GM19397 (cell line): Measurements from ENCODE around the gene RILPL1.
A peak's percentile ranks its signal among the peaks of the same experiment; 100 is the strongest.
"Not testable (repeated sequence)": the region's sequence is repeated elsewhere in the genome, so short reads cannot be mapped to it uniquely, and the experiment has no call there.

Source experiments
- ATAC-seq: cut with Tn5 transposase; IDR thresholded peaks from one replicate; pipeline ENCODE4 v1.9.1; 2021; ENCODE audit warnings: mild to moderate bottlenecking, moderate library complexity; ENCODE audit not compliant: unreplicated experiment

RILPL1 gene

GRCh38 chr12:123471374-123472068 lies 62.0 kb downstream of the RILPL1 start:
- no peak for ATAC-seq

DNA sequence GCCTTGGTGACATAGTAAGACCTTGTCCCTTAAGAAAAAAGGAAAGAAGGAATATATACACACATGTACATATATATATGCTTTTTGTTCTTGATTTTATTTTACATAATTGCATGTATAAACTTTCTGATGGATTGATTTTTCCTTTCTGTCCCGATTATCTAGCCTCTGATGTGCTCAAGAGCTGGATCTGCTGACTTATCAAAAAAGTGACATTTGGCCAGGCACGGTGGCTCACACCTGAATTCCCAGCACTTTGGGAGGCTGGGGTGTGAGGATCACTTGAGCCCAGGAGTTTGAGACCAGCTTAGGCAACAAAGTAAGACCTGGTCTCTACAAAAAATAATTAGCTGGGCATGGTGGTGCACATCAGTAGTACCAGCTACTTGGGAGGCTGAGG lies 63.5 kb downstream of the RILPL1 start:
- ATAC-seq: no peak

GRCh38 chr12:123468786-123469185 lies 64.7 kb downstream of the RILPL1 start:
- ATAC-seq: peak; percentile 55

DNA sequence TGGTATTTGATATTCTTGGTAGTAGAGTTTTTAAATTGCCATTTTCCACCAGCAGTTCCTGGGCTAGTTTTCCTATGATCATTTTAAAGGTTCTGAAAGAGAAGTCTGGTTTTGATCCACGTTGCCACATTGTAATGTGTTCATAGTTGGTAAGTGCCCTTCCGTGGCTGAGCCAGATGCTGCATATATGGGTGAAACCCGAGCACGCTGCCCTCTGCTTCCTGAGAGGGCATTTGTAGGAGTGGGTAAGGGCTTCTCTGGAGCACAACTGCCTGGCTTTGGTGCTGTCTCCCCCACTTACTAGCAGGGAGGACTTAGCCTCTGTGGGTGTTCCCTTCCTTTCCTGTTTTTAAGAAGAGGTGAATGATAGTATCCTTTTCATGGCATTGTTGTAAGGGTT lies 68.4 kb downstream of the RILPL1 start:
- ATAC-seq: no peak

DNA sequence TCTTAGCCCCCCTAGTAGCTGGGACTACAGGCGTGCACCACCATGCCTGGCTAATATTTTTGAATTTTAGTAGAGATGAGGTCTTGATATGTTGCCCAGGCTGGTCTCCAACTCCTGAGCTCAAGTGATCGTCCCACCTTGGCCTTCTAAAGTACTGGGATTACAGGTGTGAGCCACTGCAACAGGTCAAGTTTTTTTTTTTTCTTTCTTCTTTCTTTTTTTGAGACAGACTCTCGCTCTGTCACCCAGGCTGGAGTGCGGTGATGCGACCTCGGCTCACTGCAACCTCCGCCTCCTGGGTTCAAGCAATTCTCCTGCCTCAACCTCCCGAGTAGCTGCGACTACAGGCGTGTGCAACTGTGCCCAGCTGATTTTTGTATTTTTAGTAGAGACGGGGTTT lies 70.3 kb downstream of the RILPL1 start:
- ATAC-seq: not testable (repeated sequence)

DNA sequence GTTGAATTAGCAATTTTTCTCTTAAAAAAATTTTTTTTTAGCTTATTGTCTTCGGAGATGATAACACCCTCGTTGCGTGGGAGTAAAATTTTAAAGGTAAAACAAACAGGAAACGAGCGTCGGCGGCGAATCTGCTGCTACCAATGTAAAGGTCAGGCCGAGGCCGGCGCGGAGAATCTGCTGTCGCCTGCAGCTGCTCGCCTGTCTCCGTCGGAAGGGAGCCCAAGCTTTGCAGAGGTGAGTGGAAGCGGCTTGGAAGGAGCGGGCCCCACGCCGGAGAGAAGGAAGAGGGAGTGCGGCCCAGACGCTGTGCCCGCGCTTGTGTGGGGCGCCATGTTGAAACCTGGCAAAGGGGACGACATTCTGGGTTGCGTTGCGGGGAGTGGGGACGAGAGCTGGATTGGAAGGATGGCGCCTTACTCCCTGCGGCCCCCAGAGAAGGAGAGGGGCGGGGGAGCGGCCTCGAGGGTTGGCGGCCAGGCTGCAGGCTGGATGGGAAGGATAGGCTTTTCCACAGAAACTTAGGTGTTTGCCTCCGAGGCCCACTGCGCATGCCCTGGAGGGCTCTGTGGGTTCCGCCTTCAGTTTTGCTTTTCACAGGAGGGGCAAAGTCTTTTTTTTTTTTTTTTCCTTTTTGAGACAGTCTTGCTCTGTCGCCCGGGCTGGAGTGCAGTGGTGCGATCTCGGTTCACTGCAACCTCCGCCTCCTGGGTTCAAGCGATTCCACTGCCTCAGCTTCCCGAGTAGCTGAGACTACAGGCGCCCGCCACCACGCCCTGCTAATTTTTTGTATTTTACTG lies 75.3 kb downstream of the RILPL1 start, which contains the start of gene SNRNP35:
Gene SNRNP35 (plus strand): TSS at position 160 of the 800 bp plus-strand sequence. CDS start 7,402 bp downstream, outside the sequence.
- ATAC-seq: peak; percentile 56

- no peak for ATAC-seq
Measured at GRCh38 chr12:123453165-123453564, 80.4 kb downstream of the RILPL1 start.

DNA sequence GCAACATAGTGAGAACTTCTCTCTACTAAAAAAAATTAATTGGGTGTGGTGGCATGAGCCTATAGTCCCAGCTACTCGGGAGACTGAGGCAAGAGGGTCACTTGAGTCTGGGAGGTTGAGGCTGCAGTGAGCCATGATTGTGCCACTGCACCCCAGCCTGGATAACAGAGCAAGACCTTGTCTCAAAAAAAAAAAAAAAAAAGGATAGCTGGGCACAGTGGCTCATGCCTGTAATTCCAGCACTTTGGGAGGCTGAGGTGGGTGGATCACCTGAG lies 81.3 kb downstream of the RILPL1 start:
- ATAC-seq: not testable (repeated sequence)

- no peak for ATAC-seq
Measured at GRCh38 chr12:123450636-123451035, 82.9 kb downstream of the RILPL1 start.

GRCh38 chr12:123449856-123450255 lies 83.7 kb downstream of the RILPL1 start:
- no peak for ATAC-seq

DNA sequence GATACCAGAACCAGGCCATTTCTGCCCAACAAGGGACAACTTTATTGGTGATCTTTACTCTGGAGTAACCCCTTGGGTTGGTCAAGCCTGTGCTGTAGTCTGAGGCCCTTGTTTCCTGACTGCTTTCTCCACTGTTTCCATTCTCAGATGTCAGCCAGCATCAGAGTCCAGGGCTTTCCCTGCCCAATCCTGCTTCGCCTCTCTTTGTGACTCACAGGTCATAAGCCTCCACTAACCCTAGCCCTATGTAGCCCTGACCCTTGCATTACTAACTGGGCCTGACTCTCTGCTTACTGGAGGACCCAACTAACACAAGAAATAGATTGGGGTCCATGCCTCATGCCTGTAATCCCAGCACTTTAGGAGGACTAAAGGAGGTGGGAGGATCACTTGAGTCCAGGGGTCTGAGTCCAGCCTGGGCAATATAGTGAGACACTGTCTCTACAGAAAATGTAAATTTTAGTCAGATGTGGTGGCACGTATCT lies 84.2 kb downstream of the RILPL1 start:
- ATAC-seq: no peak

- ATAC-seq: no peak
Measured at GRCh38 chr12:123446333-123446713, 87.2 kb downstream of the RILPL1 start.

- ATAC-seq: no peak
Measured at GRCh38 chr12:123445388-123446332, 87.9 kb downstream of the RILPL1 start.

DNA sequence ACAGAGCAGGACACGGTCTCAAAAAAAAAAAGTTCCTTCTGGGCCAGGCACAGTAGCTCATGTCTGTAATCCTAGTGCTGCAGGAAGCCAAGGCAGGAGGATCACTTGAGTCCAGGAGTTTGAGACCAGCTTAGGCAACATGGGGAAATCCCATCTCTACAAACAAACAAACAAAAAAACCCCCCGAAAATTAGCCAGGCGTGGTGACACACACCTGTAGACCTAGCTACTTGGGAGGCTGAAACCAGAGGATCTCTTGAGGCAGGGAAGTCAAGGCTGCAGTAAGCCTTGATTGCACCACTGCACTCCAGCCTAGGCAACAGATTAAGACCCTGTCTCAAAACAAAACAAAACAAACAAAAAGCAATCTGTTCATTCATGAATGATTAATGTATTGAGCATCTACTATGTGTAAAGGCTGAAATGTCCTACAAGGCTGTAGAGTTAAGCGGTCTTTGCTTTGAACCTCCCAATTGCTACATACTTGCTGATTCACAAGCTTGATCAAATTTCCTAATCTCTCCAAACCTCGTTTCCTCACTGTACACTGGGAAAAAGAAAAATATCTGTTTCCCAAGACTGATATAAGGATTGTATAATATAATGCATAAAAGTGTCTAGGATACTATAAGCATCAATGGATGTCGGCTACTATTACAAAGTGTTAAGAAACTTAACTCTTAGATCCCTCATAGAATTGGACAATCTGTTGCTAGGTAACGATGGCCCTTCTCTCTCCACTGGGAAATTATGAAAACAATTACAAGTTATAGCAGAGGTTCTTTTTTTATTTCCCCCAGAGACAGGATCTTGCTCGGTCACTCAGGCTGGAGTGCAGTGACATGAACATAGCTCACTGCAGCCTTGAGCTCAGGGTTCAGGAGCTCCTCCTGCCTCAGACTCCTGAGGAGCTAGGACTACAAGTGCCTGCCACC lies 89.2 kb downstream of the RILPL1 start:
- no peak for ATAC-seq

DNA sequence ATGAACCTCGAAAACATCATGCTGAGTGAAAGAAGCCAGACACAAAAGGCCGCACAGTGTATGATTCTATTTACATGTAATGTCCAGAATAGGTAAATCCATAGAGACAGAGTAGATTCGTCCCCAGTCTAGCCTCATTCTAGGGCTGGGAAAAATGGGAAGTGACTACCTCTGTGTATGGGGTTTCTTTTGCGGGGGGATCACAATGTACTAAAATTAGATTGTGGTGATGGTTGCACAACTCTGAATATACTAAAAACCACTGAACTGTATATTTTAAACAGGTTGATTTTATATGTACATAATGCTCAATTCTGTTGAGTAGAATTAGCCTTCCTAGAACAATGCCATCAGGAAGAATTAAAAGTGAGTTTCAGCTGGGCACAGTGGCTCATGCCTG lies 90.7 kb downstream of the RILPL1 start:
- ATAC-seq: no peak

DNA sequence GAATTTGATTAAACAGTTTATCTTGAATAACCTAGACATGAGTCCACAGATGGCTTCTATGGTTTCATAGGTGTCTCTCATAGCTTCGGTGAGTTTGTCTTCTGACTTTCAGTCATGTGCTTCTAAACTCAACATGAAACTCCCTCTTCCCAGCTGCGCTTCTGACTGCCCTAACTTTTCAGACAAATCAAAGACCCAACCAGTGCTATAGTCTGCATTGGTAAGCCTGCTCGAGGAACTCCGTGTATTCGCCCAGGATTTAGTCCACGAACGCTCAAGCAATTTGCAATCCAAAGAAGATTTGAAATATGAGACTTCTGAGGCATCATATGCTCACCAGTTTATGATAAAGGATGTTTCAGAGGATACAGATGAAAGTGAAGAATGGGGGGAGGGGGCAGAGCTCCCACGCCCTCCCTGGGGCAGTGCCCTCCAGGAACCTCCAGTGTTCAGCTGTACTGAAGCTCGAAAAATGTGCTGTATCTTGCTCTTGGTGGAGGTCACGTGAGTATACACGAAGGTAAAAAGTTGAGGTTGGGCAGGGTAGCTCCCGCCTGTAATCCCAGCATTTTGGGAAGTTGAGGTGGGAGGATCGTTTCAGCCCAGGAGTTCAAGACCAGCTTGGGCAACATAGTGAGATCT lies 91.9 kb downstream of the RILPL1 start:
- no peak for ATAC-seq

GRCh38 chr12:123436017-123436964 lies 97.2 kb downstream of the RILPL1 start, which contains the start of gene RILPL2:
Gene RILPL2 (minus strand): TSS chr12:123436684. CDS start chr12:123436420, 264 bp downstream.
- peak; percentile 76 for ATAC-seq

DNA sequence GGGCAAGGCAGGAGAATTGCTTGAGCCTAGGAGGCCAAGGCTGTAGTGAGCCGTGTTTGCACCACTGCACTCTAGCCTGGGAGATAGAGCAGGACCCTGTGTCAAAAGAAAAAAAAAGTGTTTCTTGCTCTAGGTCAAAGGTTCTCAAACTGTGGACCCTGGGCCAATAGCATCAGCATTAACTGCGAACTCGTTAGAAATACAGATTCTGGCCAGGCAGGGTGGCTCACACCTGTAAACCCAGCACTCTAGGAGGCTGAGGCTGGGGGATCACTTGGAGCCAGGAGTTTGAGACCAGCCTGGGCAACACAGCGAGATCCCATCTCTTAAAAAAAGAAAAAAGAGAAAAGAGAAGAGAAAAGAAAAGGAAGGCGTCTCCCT lies 97.9 kb downstream of the RILPL1 start:
- no peak for ATAC-seq
